ENCODE data around the gene TBC1D1.

The TBC1D1 gene

DNA sequence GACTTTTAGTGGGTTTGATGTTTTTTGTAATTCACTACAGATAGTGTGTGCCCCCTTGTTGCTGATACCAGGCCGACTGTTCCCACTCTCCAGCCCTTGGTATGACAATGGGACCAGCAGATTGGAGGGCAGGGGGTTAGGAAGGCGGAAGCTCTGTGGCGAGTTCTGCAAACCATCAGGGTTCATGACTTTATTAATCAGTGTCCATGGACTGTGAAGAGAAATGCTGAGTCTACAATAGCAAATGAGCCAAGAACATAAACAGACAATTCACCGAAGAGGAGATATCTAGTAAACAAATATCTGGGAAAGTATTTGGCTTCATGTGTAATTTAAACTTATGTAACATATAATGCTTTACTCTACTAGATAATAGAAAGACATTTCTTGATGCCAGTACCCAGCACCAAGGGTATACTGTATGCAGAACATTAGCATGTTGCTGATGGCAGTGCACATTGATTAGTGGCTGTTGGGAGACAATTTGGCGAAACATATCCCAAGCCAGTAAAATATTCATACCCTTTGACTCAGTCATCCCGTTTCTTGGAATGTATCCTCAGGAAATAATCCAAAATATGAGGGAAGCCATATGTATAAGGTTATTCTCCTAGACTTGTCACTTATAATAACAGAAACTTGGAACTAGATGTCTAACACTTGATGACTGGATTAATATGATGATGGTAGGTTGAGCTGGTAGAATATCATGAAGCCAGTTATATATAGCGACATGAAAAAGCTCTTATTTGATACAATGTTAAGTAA, 238.8 kb downstream of the TBC1D1 start:
- no peak for DNase-seq
- Histone ChIP-seq H3F3A (ENCODE audit: insufficient read depth, low read length) (peaks cover 57% of the 10 kb centered on the region), H3K9me3 (replicated peaks; ENCODE audit: insufficient read depth, low read length) (no peaks in the 10 kb centered on the region), H4K20me1 (ENCODE audit: insufficient read depth, low read length) (no peaks in the 10 kb centered on the region), H3K4me1 (ENCODE audit: low read length) (peaks cover 87% of the 10 kb centered on the region), H3K9me2 (replicated peaks; ENCODE audit: insufficient read depth, low read length) (no peaks in the 10 kb centered on the region), H3K4me2 (ENCODE audit: low read depth, low read length) (peak overlapping the region; percentile 56), H3K4me3 (ENCODE audit: low read length) (no peak overlapping the region), H2AFZ (ENCODE audit: low read length) (no peak overlapping the region), H3K79me2 (ENCODE audit: low read length) (0 out of 2 replicates have a peak, but pooled peaks cover 6% of the 10 kb centered on the region), H3K27ac (ENCODE audit: low read length) (peak overlapping the region; percentile 93), H3K9ac (ENCODE audit: low read length) (peak overlapping the region; percentile 59), H3K36me3 (replicated peaks; ENCODE audit: insufficient read depth, low read length) (no peaks in the 10 kb centered on the region), H3K27me3 (replicated peaks; ENCODE audit: insufficient read depth, low read length) (no peaks in the 10 kb centered on the region)
- TF ChIP-seq, protein P1, sequence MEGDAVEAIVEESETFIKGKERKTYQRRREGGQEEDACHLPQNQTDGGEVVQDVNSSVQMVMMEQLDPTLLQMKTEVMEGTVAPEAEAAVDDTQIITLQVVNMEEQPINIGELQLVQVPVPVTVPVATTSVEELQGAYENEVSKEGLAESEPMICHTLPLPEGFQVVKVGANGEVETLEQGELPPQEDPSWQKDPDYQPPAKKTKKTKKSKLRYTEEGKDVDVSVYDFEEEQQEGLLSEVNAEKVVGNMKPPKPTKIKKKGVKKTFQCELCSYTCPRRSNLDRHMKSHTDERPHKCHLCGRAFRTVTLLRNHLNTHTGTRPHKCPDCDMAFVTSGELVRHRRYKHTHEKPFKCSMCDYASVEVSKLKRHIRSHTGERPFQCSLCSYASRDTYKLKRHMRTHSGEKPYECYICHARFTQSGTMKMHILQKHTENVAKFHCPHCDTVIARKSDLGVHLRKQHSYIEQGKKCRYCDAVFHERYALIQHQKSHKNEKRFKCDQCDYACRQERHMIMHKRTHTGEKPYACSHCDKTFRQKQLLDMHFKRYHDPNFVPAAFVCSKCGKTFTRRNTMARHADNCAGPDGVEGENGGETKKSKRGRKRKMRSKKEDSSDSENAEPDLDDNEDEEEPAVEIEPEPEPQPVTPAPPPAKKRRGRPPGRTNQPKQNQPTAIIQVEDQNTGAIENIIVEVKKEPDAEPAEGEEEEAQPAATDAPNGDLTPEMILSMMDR (IDR thresholded peaks at IDR 0.05; ENCODE audit: low read length): no peak
- no peak for TF ChIP-seq EZH2 (optimal IDR thresholded peaks at IDR 0.05; ENCODE audit: low read depth, low read length)
- TF ChIP-seq EZH2phosphoT487 (IDR thresholded peaks at IDR 0.05; ENCODE audit: low read length): no peak

GRCh38 chr4:38130884-38131283, 240.0 kb downstream of the TBC1D1 start:
- Histone ChIP-seq H3F3A (ENCODE audit: insufficient read depth, low read length) (peaks cover 57% of the 10 kb centered on the region), H3K36me3 (replicated peaks; ENCODE audit: insufficient read depth, low read length) (no peaks in the 10 kb centered on the region; the same call in 1 of the 2 replicates), H3K27ac (ENCODE audit: low read length) (peak overlapping the region; percentile 93), H3K9me2 (replicated peaks; ENCODE audit: insufficient read depth, low read length) (no peaks in the 10 kb centered on the region), H3K79me2 (ENCODE audit: low read length) (0 out of 2 replicates have a peak, but pooled peaks cover 6% of the 10 kb centered on the region), H4K20me1 (ENCODE audit: insufficient read depth, low read length) (no peaks in the 10 kb centered on the region), H3K9ac (ENCODE audit: low read length) (peak overlapping the region; percentile 75; the same call in 1 of the 2 replicates), H3K9me3 (replicated peaks; ENCODE audit: insufficient read depth, low read length) (no peaks in the 10 kb centered on the region), H3K4me2 (ENCODE audit: low read depth, low read length) (peak overlapping the region; percentile 75; the same call in 1 of the 2 replicates), H3K4me3 (ENCODE audit: low read length) (no peak overlapping the region), H3K4me1 (ENCODE audit: low read length) (peaks cover 79% of the 10 kb centered on the region), H2AFZ (ENCODE audit: low read length) (no peak overlapping the region), H3K27me3 (replicated peaks; ENCODE audit: insufficient read depth, low read length) (no peaks in the 10 kb centered on the region)
- TF ChIP-seq EZH2phosphoT487 (IDR thresholded peaks at IDR 0.05; ENCODE audit: low read length): no peak
- TF ChIP-seq, protein P1 (IDR thresholded peaks at IDR 0.05; ENCODE audit: low read length): no peak
- no peak for TF ChIP-seq EZH2 (optimal IDR thresholded peaks at IDR 0.05; ENCODE audit: low read depth, low read length)
- DNase-seq: no peak

- peaks cover 72% of the 10 kb centered on the region for H3K4me1 ChIP-seq (ENCODE audit: low read length)
- H3K27ac ChIP-seq (ENCODE audit: low read length): peak overlapping the region; percentile 93
- no peak overlapping the region for H2AFZ ChIP-seq (ENCODE audit: low read length)
These were observed 240.6 kb downstream of the TBC1D1 start for GRCh38 chr4:38131371-38132091.

More at GRCh38 chr4:38131371-38132091, 240.6 kb downstream of the TBC1D1 start:
- peak; percentile 54 for DNase-seq
- no peaks in the 10 kb centered on the region for H3K27me3 ChIP-seq (replicated peaks; ENCODE audit: insufficient read depth, low read length)
- H3K36me3 ChIP-seq (replicated peaks; ENCODE audit: insufficient read depth, low read length): no peaks in the 10 kb centered on the region; the same call in 1 of the 2 replicates
- H3K4me3 ChIP-seq (ENCODE audit: low read length): peak overlapping the region; percentile 3; the same call in 1 of the 2 replicates
- peaks cover 57% of the 10 kb centered on the region for H3F3A ChIP-seq (ENCODE audit: insufficient read depth, low read length)
- H3K9ac ChIP-seq (ENCODE audit: low read length): peak overlapping the region; percentile 75
- no peaks in the 10 kb centered on the region for H3K9me2 ChIP-seq (replicated peaks; ENCODE audit: insufficient read depth, low read length)
- peak overlapping the region; percentile 75 for H3K4me2 ChIP-seq (ENCODE audit: low read depth, low read length)
- no peaks in the 10 kb centered on the region for H3K9me3 ChIP-seq (replicated peaks; ENCODE audit: insufficient read depth, low read length)
- TF ChIP-seq, protein P1 (IDR thresholded peaks at IDR 0.05; ENCODE audit: low read length): no peak
- no peak for TF ChIP-seq EZH2phosphoT487 (IDR thresholded peaks at IDR 0.05; ENCODE audit: low read length)
- TF ChIP-seq EZH2 (optimal IDR thresholded peaks at IDR 0.05; ENCODE audit: low read depth, low read length): no peak
- 0 out of 2 replicates have a peak, but pooled peaks cover 6% of the 10 kb centered on the region for H3K79me2 ChIP-seq (ENCODE audit: low read length)
- H4K20me1 ChIP-seq (ENCODE audit: insufficient read depth, low read length): no peaks in the 10 kb centered on the region

Data from MM.1S (cell line).